NCI-H82 treated with DMSO at 0.1 percent for 48 hours (cell line): ENCODE measurements around the gene POU6F2.
"Not testable (repeated sequence)": the region's sequence is repeated elsewhere in the genome, so short reads cannot be mapped to it uniquely, and the experiment has no call there.

Experiments
- DNase-seq: peaks from one replicate; lab custom pipeline; 2025; ENCODE audit not compliant: unreplicated experiment; lab: John Stamatoyannopoulos, UW

Gene POU6F2

GRCh38 chr7:38978491-38978890, 782 bp downstream of the POU6F2 start:
- DNase-seq, result peak; percentile 76

DNA sequence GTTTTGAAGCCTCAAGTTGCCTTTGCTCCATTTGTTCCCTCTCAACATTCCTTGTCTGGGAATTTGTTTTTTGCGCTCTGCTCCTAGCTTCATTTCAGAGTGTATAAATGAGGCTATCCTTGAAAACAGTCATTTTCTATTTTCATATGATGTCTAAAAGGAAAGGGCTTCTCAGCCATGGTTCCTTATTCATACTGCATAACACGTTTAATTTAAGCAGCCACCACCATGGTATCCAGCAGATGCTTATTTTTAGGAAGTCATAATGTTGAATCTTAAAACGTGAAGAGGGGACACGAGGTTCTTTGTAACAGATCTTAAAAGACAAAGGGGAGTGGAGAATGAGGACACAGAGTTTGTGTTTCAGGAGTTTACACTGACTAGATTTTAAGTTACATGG, 14.5 kb downstream of the POU6F2 start:
- DNase-seq, result no peak

- no peak for DNase-seq
Observed at GRCh38 chr7:39001595-39001994, 23.9 kb downstream of the POU6F2 start.

DNA sequence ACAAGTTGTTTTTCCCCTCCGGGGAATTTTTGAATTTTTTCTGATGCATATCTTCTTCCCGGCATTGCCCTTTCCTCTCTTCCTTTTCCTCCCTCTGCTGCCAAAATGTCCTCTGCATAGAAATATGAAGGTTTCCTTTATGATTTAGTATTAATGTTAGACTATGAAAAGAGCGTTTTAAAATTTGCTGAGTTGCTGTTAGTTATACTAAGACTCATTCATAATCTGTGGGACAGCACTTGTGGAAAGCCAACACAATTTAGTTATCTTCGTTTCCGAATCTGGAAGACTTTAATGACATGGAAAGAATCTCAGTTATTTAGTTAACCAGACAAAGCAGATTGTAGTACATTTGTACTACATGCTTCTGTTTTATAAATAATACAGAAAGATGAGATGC, 25.0 kb downstream of the POU6F2 start:
- no peak for DNase-seq

GRCh38 chr7:39005036-39005435, 27.3 kb downstream of the POU6F2 start:
- no peak for DNase-seq

DNA sequence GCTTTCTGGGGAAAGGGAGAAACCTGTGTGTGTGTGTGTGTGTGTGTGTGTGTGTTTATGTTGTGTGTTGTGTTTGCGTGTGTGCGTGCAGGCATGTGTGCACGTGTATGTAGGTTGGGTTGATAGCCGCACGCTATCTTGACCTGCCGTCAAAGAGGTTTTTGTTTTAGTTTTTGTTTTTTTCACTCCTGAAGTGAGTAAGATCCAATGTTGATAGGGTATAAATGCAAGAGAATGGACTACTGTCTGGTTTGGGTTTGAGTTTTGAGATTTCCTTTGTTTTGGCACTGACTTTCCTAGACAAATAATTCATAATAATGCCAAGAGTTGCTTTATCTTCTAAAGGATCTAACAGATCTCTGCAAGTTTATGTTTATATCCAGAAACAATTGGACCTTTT, 27.8 kb downstream of the POU6F2 start:
- no peak for DNase-seq

GRCh38 chr7:39013049-39013939, 35.6 kb downstream of the POU6F2 start:
- not testable (repeated sequence) for DNase-seq

DNA sequence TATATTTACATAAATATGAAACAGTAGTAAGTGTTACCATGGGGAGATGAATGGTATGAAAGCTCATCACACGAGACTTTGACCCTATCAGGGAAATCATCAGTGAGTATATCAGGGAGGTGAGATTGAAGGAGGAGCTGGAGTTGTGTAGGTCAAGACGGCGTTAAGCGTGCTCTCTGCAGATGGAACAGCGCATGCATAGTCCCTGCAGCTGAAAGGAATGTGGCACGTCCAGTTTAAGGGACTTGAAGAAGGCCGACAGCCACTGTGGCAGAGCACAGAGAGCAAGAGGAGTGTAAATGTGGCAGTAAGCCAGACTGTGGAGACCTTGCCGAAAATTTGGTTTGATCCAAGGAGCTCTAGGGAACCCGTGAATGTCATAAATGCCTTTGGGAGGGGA, 38.9 kb downstream of the POU6F2 start:
- DNase-seq, result no peak

DNA sequence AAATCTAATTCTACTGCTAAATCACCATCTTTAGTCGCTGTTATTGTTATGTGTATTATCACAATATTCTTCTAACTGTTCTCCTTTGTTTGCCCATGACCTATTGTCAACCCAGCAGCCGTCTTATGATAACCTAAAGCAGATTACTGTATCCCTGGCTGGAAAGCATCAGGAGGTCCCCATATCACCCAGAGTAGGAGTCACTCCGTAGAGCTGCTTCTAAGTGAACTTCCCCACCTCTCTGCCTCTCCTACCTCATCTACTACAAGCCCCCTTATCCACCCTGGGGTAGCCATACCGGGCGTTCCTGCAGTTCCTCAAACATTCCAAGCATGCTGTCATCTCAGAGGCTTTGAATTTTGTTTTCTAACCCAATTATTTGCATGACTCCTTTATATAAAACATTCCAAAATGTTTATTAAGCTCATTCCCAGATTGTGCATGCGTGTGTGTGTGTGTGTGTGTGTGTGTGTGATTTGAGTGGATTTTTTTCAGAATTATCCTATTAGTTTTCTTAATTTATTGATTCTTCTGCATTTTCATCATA, 39.7 kb downstream of the POU6F2 start:
- no peak for DNase-seq

DNA sequence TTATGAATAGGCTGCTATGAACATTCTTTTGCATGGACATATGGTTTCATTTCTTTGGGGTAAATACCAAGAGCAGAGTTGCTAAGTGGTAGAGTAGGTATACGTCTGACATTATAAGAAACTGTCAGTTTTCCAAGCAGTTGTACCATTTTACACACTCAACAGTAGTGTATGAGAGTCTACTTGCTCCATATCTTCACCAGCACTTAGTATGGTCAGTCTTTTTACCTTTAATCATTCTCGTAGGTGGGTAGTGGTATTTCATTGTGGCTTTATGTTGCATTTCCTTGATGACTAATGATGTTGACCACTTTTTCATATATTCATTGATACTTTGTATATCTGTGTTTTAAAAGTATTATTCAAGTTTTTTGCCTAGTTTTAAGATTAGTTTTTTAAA, 45.1 kb downstream of the POU6F2 start:
- DNase-seq, result no peak

DNA sequence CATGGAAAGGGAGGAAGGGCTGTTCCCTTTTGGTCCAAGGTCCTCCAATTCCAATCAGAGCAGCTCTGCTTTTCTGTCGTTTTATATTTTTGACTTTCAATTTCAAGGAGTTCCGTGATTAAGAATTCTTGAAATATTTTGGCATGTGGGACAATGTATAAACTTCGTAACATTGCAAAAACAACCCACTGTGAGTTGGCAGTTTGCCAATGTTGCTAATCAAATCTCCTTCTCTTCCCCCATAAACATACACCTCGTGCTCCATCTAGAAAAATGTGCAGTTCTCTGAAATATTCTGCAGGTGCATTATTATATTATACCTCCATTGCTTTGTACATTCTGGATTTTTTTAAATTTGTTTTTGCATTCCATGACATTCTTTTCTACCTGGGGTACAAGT, 49.8 kb downstream of the POU6F2 start:
- DNase-seq, result no peak

GRCh38 chr7:39033885-39034624, 56.3 kb downstream of the POU6F2 start:
- no peak for DNase-seq

DNA sequence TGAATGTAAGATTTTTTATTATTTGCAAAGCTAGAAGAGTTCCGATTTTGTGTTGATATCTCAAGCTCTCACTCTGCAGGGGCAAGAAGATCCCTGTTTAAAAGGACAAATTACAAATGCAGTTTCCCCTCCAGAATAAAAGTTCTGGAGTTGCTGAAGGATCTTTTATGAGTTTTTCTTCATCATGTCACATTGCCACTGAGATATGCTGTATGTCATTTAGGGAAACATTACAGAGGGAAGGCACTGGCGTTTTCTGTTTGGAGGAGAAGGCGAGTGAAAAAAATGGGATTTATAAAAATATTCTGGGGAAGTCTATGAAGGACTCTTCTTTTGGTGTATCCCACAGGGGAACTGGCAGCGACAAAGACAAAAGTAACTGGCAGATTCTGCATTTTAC, 57.4 kb downstream of the POU6F2 start:
- DNase-seq, result no peak

- no peak for DNase-seq
Observed at GRCh38 chr7:39035903-39036302, 58.2 kb downstream of the POU6F2 start.

DNA sequence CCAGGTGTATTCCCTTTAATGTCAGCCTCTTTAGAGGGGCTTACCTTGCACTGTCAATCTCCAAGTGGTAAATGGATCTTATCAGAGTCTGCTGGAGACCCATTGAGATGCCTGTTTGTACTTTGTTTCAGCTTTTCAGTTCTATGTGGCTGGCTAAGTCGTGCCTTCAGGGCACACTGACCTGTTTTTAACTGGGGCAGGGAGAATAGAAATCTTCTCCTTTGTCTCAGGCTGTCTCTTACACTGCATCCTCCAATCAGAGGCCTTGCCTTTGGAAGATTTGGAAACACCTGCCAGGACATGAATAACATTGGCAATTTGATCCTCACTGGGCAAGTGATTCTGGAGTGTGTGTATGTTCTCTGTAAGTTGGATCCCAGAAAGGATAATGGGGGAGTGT, 65.0 kb downstream of the POU6F2 start:
- no peak for DNase-seq

DNA sequence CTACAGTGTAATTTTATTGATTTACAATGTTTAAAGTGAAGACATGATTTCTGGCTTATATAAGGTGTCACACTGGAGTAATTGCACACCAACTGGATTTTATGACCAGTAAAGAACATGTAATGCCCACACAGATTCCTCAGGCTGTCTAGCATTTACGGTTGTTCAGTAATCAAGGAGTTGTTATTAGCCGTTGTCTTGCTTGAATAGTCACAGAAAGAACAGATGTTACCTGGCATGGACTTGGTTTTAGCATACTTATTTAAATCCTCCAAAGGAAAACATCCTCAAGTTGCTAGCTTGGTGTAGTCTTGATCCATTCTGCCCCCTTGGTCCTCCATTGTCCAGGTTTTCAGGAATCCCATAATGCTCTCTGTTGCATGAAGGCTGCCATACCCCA, 65.8 kb downstream of the POU6F2 start:
- peak; percentile 21 for DNase-seq

DNA sequence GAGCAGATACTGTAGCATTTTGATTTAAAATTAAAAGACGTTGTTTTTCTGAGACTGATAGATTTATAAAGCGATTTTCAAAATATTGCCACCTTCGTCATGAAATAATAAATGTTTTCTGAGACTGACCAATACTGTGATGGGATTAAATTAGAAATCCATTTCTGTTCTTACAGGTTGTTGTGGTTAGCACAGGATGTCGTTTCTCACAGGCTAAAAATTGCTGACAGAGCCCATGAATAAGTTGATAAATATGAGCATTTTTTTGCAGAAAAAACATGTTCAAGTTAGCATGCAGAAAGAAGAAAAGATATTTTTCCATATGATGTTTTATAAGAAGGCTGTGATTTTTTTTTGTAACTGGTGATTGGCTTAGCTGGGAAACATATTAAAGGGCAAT, 66.8 kb downstream of the POU6F2 start:
- no peak for DNase-seq

GRCh38 chr7:39045231-39045630, 67.5 kb downstream of the POU6F2 start:
- DNase-seq, result no peak

GRCh38 chr7:39051279-39051678, 73.6 kb downstream of the POU6F2 start:
- DNase-seq, result no peak

- DNase-seq, result no peak
Observed at GRCh38 chr7:39051707-39052106, 74.0 kb downstream of the POU6F2 start.

DNA sequence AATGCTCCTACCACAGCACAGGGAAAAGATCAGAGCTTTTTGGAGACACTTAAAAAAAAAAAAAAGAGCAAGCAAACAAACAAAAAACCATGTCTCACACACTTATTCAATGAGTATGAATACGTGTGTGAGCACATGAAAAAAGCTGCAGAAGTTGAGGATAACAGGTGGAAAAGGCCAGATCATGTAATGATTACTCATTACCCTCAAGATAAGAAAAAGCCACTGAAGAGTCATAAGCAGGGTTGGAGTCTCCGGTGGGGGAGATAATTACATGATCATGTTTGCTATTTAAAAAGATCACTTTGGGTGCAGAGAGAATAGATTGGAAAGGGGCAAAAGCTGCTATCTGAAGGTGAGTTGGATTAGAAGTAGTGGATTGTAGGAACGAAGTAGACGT, 77.0 kb downstream of the POU6F2 start:
- DNase-seq, result peak; percentile 48

GRCh38 chr7:39056153-39056552, 78.4 kb downstream of the POU6F2 start:
- no peak for DNase-seq
